SK-N-DZ (cell line): ENCODE measurements around the gene RAB11FIP4.

Experiments used
- DNase-seq: peaks from one replicate; pipeline ENCODE4 v3.0.0-alpha.2; 2015; ENCODE audit warnings: low spot score

Gene RAB11FIP4

DNA sequence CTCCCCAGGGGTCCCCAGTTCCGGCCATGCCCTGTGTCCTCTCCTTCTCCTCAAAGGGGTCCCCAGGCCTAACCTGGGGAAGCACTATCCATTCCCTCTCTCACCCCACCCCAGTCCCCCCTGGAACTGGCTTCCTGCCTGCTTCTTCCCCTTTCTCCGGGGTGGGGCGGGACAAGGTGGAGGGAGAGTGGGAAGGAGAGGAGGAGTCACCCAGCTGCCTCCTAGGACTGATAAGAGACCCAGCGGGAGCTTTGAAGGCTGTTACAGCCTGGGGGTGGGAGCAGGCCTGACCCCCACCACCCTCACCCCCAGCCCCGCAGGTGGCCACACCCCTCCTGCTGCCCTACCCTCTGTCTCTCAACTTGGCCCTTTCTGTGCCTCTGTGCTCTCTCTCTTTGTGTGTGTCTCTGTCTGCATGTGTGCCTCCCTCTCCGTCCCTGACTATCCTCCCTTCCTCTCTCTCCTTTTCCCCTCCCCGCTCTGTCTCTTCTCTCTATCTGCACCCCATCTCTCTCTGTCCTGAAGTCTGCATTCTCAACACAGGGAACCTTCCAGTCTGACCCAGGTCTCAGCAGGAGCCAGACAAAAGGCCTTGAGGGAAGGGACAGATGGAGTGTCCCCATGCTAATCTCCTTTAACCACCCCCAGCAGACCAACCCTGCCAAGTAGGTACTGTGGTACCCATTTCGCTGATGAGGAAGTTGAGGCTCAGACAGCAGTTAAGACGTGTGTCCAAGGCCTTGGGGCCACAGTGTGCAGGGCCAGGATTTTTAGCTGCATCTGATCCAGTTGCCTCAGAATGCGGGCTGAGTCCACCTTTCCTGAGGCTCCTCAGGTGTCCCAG lies 66.1 kb downstream of the RAB11FIP4 start:
- no peak for DNase-seq

DNA sequence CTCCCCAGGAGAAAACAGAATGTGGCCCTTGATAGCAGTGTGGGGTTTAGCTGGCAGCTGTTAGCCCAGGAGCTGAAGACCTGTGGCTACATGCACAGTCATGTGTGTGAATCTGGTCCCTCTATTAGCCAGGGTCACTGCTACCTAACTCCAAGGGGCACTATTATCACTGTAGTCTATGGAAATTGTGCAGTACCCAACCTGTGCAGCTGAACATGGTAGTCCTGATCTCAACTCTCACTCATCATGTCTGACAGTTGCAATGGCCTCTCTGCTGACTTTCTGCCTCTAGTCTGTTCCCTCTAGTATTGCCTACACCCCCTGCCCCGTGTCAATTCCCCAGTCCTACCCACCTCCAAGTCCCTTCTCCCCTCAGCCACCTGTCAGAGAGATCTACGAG lies 67.4 kb downstream of the RAB11FIP4 start:
- no peak for DNase-seq

DNA sequence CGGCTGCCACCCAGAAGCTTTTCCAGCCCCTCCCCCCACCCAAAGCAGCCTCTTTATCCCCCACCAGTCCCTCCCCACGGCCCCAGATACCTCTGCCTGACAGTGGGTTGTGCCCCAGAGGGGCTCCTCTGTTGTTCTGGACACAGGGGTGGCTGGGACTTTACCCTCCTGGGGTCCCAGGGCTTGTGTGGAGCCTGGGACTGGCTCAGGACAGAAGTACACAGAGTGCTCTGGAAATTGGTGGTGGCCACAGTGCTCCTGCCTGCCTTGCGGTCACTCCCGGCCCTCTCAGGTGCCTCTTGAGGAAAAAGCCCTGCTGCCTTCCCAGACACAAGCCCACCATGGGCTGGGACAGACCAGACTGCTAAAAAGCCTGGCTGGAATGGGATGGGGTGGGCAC lies 68.2 kb downstream of the RAB11FIP4 start:
- DNase-seq = no peak

DNA sequence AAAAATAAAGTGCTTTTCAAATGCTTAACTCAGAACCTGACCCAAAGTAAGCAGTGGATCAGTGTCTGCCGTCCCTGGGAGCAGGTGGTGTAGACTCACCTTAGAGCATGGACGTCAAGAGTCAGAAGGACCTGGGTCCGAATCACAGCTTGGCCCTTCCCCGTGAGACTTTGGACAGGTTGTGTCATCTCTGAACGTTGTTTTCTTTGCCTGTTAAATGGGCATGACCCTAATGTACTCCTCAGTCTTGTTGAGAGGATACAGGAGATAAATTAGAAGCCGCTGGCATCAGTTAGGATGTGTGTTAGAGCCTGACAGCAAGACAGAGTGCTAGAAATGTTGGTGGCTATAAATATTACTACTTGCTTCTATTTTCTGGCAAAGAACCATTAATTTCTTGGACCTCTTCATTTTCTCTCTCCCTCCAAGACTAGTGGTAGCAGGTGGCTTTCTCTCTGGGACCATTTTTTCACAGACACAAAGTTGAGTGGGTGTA lies 68.8 kb downstream of the RAB11FIP4 start:
- no peak for DNase-seq

DNA sequence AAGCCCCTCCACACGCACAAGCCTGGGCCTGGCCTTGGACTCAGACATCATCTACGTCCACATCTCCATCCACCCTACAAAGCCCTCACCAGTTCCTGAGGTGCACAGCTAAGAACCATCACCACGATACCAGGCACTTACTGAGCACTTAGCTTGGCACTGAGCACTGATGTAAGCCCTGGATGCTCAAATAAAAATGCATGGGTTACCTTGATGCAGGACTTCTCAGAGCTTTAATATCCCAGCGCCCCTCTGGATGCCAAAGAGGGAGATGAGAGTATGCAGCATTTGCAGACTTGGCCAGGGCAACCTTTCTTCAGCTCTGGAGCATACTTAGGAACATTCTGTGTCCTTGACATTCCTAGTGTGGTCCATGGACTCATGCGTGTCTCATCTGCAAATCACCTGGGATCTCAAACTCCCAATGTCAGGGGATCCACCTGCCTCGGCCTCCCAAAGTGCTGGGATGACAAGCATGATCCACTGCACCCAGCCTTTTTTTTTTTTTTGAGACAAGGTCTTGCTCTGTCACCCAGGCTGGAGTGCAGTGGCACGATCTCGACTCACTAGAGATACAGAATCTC lies 69.8 kb downstream of the RAB11FIP4 start:
- DNase-seq = no peak

DNA sequence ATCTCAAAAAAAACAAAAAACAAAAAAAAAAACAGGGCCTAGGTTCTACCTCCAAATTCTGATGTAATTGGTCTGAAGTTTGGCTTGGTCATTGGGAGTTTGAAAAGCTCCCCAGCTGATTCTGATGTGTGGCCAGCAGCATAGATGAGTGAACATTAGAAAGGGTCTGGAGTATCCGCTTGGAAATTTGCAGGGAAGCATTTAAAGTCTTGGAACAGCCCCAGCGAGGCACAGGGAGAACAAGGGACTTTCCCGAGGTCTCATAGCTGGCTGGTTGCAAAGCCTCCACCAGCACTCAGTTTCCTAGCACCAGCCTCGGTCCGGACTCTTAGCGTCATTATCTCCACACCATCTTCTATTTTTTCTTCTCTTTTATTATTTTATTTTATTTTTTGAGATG lies 70.8 kb downstream of the RAB11FIP4 start:
- DNase-seq = no peak

DNA sequence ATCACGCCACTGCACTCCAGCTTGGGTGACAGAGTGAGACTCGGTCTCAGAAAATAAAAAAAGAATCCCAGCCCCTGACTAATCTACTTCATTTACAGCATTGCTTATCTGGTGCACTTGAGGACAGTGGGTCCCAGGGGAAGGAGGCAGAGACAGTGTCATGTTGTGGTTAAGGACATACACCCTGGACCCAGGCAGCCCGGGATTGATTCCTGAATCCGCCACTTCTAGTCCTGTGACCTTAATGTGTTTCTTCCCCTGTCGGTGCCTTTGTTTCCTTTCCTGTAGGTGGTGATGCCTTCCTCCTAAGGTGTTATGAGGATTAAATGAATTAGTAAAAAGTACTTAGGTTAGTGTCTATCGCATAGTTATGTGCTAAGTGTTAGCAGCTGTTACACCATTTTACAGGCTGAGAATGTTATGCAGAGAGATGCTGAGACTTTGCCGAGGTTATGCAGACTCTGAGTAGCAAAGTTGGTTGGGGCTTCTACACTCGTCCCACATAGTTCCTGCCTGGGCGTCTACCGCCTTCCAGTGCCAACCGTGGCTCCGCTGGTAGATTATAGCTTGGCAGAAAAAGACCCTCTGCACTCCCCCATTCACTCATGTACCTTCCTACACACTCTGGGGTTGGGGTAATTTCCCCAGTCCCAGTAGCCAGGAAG lies 74.8 kb downstream of the RAB11FIP4 start:
- no peak for DNase-seq

DNA sequence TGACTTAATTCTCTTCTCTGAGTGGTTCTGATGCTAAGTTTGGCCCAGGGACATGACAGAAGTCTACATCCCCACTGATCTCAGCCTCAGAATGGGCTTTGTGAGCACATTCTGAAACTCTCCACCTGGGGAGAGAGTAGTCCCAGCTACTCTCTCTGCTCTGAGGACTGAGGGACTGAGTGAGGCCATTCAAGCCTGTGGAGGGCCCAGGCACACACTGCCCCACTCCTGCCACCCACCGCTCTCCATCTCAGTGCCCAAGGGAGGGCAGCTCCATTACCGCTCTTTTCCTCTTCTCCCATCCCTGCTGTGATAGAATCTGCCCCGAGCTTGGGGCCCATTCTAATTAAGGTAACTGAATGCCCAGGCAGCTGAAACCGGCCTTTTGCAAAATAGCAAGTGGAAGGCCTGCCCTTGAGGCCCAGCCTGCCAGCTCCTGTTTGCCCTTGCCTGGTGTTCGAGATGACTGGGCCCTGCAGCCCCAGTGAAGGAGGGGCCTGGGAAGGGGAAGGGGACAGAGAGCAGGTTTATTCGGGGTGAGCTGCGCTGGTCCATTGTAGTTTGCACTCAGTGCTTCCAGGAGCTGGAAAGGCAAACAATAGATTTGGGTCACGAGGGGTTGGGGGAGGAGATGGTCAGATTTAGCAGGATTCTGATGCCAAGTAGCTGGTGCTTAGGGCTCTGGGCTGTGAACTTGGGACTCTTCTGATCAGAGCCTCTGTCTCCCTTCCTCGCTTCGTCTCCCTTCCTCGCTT lies 76.2 kb downstream of the RAB11FIP4 start:
- DNase-seq = no peak

DNA sequence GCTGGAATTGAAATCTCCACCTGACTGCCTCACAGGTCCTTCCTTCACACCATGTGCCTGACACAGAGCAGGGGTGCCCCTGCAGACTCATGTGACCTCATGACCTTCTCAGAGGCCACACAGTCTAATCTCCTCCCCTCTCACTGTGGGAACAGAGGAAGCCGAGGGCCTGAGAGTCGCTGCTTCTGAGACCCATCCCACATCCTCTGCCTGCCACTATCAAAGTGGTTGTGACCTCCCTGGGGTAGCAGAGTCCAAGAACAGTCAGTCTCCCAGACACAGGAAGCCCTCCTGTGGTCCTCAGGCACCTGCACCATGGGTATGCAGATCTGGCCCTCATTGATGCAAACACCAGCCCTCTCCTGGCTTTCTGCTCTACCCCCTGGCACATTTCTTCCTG lies 78.5 kb downstream of the RAB11FIP4 start:
- no peak for DNase-seq

DNA sequence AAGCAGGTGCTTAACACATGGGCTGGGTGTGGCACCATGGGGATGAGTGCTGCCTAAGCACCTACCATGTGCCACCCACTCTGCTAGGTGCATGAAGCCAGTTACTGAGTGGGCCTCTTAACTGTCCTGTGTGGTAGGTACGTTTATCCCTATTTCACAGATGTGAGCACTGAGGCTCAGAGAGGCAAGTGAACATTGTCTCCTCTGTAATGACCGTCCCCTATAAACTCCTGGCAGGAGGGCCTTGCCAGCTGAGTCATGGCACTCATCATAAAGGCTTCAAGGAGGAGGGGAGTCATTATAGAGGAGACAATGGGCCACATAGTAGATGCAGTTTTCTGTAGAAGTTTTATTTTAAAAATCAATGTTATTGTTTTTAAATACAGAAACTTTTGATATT lies 79.1 kb downstream of the RAB11FIP4 start:
- no peak for DNase-seq

DNA sequence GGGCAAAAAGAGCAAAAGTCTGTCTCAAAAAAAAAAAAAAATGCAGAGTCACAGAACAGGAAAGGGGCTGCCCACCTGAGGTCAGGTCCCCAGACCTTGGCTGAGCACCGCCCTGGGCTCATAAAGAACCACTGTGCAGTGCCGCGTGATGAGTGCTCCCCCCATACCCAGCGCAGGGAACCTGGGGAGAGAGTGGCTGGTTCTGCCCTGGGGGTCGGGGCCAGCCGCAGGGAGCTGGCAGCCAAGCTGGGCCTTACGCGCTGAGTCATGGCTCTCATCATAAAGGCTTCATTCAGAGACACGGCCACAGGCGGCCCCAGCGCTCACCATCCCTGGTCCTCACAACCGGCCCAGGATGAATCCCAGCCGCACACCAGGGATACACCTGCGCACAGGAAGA lies 80.7 kb downstream of the RAB11FIP4 start:
- DNase-seq = no peak

DNA sequence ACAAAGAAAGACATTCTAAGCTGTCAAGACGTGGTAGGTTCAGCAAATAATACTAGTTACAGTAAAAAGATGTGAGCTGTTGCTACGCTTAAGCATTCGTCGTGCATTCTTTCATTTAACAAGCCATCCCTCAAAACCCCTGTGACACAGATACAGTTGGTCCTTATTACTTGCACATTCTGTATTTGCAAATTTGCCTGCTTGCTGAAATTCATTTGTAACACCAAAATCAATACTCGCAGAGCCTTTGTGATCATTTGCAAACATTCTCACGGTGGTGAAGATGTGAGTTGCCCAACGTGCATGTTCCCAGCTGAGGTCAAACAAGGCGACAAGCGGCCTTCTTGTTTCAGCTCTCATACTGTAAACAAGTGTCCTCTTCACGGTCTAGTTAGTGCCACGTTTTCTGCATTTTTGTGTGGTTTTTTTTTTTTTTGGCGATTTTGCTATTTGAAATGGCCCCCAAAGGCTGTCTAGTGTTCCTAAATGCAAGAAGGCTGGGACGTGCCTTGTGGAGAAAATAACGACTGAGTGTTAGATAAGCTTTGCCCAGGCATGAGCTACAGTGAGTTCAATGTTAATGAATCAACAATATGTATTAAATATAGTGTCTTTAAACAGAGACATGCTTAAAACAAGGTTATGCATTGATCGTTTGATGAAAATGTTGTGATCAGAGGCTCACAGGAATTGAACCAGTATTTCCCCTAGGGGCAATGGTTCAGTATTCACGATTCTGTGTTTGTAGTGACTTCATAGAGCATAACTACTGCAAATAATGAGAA lies 84.1 kb downstream of the RAB11FIP4 start:
- DNase-seq = no peak

DNA sequence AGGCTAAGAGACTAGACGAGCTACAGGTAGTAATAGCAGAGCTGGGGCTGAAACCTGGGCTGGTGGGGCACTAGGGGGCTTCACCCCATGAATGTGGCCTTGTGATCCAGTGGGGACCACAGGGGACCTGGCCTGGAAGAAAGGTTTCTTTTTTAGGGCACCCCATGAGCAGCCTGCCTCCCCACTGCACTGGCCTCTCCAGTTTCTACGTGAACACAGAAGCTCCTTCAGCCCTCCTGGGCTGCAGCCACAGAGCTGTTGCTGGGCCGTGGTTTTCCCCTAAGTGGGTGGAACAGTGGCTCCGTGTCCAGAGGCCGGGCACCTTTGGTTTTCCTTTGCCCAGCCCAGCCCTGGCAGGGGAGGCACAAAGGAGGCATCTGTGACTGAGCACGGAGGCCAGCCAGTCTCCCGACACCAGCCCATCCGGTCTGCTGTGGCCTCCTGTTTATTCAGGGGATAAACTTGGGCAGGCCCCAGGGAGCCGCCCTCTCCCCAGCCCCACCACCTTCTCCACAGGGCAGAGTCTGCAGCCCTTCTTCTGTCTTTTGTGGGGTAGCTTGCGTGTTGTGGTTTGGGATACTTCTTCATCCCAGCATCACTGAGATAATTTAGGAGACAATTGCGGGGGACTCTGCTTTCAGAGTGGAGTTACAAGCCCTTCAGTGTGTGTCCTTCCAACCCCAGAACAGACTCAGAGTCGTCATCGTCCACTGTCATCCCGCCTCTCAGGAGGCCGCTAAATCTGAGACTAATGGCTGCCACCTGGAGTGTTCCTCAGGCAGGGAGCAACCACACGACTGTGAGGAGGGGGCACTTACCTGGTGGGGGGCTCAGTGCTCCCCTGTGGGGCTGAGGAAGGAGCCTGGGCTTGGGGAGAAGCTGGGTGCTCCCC lies 85.3 kb downstream of the RAB11FIP4 start:
- no peak for DNase-seq

DNA sequence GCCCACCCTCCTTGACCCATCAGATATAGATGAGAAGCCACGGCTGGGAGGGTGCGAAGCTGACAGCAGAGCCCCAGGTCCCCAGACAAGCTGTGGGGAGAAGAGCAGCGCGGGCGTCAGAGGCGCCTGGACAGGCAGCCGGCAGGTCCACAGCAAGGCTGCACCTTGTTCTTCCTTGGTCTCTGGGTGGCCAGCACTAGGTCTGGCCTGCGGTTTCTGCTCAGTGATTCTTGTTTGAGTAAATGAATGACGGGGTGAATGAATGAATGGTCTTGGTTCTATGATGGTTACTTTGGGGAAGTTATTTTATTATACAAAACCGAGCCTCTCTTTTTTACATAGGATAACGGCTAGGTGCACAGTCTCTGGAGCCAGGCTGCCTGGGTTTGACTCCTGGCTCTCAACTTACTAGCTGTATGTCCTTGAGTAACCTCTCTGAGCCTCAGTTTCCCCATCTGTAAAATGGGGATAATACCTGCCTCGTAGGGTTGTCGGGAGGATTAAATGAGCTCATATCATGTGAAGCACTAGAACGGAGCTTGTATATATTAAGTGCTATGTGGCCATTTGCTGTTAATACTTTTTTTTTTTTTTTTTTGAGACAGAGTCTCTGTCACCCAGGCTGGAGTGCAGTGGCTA lies 86.1 kb downstream of the RAB11FIP4 start:
- DNase-seq = no peak

DNA sequence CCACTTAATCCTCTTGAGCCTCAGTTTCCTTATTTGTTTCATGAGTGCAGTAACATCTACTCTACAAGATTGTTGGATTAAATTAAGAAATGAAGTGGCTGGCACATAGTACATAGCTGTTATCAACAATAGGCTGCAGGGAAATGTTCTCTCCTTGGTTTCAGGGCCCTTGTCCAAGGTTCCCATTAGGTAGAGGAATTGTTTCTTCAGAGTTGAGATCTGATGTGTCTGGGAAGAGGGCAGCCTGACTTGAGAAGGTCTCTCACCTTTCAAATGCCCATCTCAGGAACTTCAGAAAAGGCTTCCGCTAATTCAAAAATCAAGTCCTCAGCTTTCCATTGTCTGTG lies 87.6 kb downstream of the RAB11FIP4 start:
- no peak for DNase-seq

DNA sequence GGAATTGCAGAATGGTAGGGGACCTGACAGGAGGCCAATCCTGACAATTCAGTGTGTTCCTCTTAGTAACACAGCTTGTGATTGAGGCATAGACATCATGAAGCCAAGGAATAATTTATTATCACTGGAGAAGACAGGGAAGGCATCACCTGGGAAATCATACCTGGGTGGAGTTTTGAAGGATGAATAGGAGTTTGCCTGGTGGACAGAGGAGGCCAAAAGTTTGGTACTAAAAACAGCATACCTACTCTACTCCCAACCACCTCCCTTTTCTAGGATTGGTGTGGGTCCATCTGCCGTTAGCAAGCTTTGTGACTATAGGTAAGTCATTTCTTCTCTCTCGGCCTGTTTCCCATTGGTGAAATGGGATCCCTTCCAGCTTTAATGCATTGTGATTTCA lies 88.0 kb downstream of the RAB11FIP4 start:
- DNase-seq = no peak

DNA sequence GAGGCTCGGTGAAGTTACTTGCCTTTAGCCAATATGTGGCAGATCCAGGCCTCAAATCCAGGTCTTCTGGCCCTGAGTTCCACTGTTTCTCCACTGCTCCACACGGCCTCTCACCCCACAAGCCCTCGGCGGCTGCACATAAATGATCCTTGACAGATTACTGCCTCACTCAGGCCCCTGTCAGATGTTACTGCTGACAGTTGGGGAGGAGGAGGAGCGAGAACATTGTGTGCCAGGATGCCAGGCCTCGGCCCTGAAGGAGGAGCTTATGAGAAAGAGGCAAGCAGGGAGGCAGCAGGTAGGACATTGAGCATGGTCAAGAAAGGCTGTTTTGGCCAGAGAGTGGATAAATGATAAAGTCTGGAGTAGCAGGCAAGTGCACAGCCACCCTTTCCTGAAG lies 88.6 kb downstream of the RAB11FIP4 start:
- no peak for DNase-seq

DNA sequence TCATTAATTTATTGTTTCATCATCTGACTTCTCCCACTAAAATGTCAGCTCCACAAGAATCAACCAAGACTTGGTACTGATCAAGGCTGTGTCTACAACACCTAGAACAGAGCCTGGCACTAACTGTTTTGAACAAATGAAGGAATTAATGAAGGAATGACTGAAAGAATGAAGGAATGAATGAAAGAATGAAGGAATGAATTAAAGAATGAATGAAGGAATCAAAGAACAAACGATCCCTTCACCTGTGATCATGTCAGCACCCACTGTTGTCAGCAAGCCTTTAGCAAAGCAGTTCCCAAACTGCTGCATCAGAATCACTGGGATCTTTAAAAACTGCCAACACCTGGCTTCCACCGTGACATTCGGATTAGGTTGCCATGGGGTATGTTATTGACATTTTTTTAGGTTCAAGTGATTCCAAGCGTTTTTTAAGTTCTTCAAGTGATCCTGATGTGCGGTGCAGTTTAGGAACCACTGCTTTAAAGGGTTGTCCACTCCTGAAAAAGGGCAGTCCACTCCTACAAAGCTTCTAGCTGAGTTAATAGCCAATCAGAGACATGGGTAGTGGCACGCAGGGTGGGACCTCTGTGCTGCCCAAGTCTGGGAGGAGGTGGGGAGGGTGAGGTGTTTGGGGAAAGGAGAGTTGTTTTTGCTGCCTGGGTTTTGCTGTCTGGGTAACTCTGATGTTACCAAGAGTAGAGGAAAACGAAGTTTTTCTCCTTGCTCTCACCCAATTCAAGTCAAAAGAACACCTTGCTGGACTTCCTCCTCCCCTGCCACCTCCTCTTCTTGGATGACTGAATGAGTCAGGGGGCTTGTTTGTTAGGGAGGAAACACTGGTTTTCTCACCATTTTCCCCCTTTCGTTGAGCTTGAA lies 89.7 kb downstream of the RAB11FIP4 start:
- no peak for DNase-seq

DNA sequence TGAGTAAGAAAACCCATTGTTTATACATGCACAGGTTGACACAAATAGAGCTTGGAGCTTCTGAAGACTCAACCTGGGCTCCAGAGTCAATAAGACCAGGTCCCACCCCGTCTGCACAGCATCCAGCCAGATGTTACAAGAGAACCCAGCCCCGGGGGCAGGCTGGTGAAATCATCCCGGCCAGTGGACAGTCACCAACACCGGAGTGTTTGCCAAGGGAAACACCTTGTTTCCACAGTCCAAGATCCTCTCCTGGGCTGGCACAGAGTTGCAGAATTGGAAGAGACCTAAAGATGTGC lies 90.3 kb downstream of the RAB11FIP4 start:
- no peak for DNase-seq
